HG02759 (cell line): ENCODE measurements around the gene WEE2.
"Not testable (repeated sequence)": the region's sequence is repeated elsewhere in the genome, so short reads cannot be mapped to it uniquely, and the experiment has no call there.

Experiments
- ATAC-seq: cut with Tn5 transposase; IDR thresholded peaks from one replicate; pipeline ENCODE4 v1.9.1; 2021; ENCODE audit warnings: mild to moderate bottlenecking, moderate library complexity; ENCODE audit not compliant: unreplicated experiment

Gene WEE2

GRCh38 chr7:141710301-141710700 lies 2.1 kb downstream of the WEE2 start:
- no peak for ATAC-seq

- ATAC-seq = no peak
These were observed 4.6 kb downstream of the WEE2 start for GRCh38 chr7:141712603-141713255.

- ATAC-seq = no peak
These were observed 5.7 kb downstream of the WEE2 start for GRCh38 chr7:141713890-141714289.

- ATAC-seq = no peak
These were observed 6.4 kb downstream of the WEE2 start for GRCh38 chr7:141714571-141714970.

- no peak for ATAC-seq
These were observed 6.9 kb downstream of the WEE2 start for GRCh38 chr7:141715018-141715417.

GRCh38 chr7:141715794-141716689 lies 7.9 kb downstream of the WEE2 start:
- ATAC-seq = no peak

GRCh38 chr7:141717450-141717849 lies 9.3 kb downstream of the WEE2 start:
- no peak for ATAC-seq

GRCh38 chr7:141722529-141722928 lies 14.4 kb downstream of the WEE2 start:
- peak; percentile 56 for ATAC-seq

- no peak for ATAC-seq
These were observed 20.9 kb downstream of the WEE2 start for GRCh38 chr7:141729020-141729419.

GRCh38 chr7:141731476-141732149 lies 23.5 kb downstream of the WEE2 start:
- no peak for ATAC-seq

- no peak for ATAC-seq
These were observed 29.1 kb downstream of the WEE2 start for GRCh38 chr7:141737118-141737835.

- peak; percentile 92 for ATAC-seq
These were observed 29.9 kb downstream of the WEE2 start, which contains the start of gene SSBP1 for GRCh38 chr7:141737836-141738591. SSBP1 (plus strand) TSS chr7:141738358; CDS start chr7:141739167, 809 bp downstream.

- ATAC-seq = no peak
These were observed 30.4 kb downstream of the WEE2 start for GRCh38 chr7:141738592-141739013.

GRCh38 chr7:141739250-141739649 lies 31.1 kb downstream of the WEE2 start:
- no peak for ATAC-seq

GRCh38 chr7:141742229-141742628 lies 34.1 kb downstream of the WEE2 start:
- ATAC-seq = no peak

GRCh38 chr7:141744131-141744530 lies 36.0 kb downstream of the WEE2 start:
- ATAC-seq = no peak

GRCh38 chr7:141748396-141748795 lies 40.2 kb downstream of the WEE2 start:
- no peak for ATAC-seq

GRCh38 chr7:141751904-141752303 lies 43.8 kb downstream of the WEE2 start:
- ATAC-seq = not testable (repeated sequence)

GRCh38 chr7:141752634-141753033 lies 44.5 kb downstream of the WEE2 start:
- no peak for ATAC-seq

- ATAC-seq = no peak
These were observed 46.8 kb downstream of the WEE2 start for GRCh38 chr7:141754939-141755338.
